ENCODE results near the gene ADM2.

Gene ADM2

GRCh38 chr22:50440544-50441249, 40.6 kb upstream of the ADM2 start:
- in situ Hi-C loops (cut with MboI; ENCODE audit: low sequenced_read_pairs) = no loop called here
- DNase-seq (ENCODE audit: low spot score in 2 of 2) = no peak

GRCh38 chr22:50441428-50441993, 39.8 kb upstream of the ADM2 start:
- H3K36me3 ChIP-seq (replicated peaks) = peaks cover 59% of the 10 kb centered on the region

More at GRCh38 chr22:50440544-50441249, 40.6 kb upstream of the ADM2 start:
- Histone ChIP-seq H3K4me1 (no peaks in the 10 kb centered on the region), H3K4me3 (no peak overlapping the region), H3K27me3 (ENCODE audit: low read depth) (no peaks in the 10 kb centered on the region), H3K36me3 (replicated peaks) (peaks cover 54% of the 10 kb centered on the region), H3K9me3 (no peaks in the 10 kb centered on the region)

GRCh38 chr22:50443197-50443596, 38.1 kb upstream of the ADM2 start:
- in situ Hi-C loops (cut with MboI; ENCODE audit: low sequenced_read_pairs) = no loop called here
- DNase-seq (ENCODE audit: low spot score in 2 of 2) = no peak
- peaks cover 67% of the 10 kb centered on the region for H3K36me3 ChIP-seq (replicated peaks)

More at GRCh38 chr22:50441428-50441993, 39.8 kb upstream of the ADM2 start:
- no peak for DNase-seq (ENCODE audit: low spot score in 2 of 2)
- H3K4me3 ChIP-seq = no peak overlapping the region
- no peaks in the 10 kb centered on the region for H3K4me1 ChIP-seq
- H3K27me3 ChIP-seq (ENCODE audit: low read depth) = no peaks in the 10 kb centered on the region
- H3K9me3 ChIP-seq = no peaks in the 10 kb centered on the region
- in situ Hi-C loops (cut with MboI; ENCODE audit: low sequenced_read_pairs) = no loop called here

DNA sequence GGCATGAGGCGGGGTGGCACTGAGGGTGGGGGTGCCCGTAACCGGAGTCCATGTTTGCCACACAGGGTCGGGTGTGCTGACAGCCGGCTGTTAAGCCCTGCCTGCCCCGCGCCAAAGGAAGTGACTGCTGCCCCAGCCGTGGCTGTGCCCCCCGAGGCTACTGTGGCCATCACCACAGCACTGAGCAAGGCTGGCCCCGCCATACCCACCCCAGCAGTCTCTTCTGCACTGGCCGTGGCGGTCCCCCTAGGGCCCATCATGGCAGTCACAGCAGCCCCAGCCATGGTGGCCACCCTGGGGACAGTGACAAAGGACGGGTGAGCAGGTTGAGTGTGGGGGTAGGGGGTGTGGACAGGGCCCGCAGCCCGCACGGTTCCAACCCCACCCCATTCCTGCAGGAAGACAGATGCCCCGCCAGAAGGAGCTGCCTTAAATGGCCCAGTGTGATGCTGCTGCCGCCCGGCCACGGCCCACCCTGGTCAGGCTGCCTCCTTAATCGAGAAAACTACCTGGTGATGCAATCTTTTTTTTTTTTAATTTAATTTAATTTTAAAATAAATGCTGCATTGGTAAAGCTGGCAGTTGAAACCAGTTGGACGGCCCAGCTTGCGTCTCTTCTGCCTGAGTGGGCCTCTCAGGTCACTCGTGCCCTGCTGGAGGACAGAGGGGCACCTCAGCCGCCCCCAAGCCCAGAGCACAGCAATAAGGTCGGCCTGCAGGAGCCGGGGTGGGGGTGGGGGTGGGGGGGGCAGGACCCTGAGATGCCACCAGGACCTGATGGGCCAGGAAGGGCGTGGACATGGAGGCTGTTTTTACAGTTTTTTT, 37.3 kb upstream of the ADM2 start:
- H3K4me1 ChIP-seq = no peaks in the 10 kb centered on the region
- no peaks in the 10 kb centered on the region for H3K27me3 ChIP-seq (ENCODE audit: low read depth)
- no peaks in the 10 kb centered on the region for H3K9me3 ChIP-seq
- in situ Hi-C loops (cut with MboI; ENCODE audit: low sequenced_read_pairs) = no loop called here
- H3K36me3 ChIP-seq (replicated peaks) = peaks cover 67% of the 10 kb centered on the region
- no peak for DNase-seq (ENCODE audit: low spot score in 2 of 2)
- no peak overlapping the region for H3K4me3 ChIP-seq

More at GRCh38 chr22:50443197-50443596, 38.1 kb upstream of the ADM2 start:
- no peaks in the 10 kb centered on the region for H3K27me3 ChIP-seq (ENCODE audit: low read depth)
- H3K4me3 ChIP-seq = no peak overlapping the region
- H3K9me3 ChIP-seq = no peaks in the 10 kb centered on the region
- H3K4me1 ChIP-seq = no peaks in the 10 kb centered on the region

DNA sequence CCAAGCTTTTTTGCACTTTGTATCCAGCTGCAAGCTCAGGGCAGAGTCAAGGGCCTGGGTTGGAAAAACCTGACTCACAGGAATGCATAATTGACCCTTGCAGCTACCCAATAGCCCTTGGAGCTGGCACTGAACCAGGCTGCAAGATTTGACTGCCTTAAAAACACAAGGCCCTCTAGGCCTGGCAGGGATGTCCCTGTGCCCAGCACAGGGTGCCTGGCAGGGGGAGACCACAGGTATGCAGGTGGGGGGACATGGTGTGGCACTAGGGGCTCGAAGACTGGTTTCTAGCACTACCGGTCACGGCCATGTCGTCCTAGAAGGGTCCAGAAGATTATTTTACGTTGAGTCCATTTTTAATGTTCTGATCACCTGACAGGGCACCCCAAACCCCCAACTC, 36.7 kb upstream of the ADM2 start:
- Histone ChIP-seq H3K4me3 (no peak overlapping the region), H3K9me3 (no peaks in the 10 kb centered on the region), H3K36me3 (replicated peaks) (peaks cover 62% of the 10 kb centered on the region), H3K27me3 (ENCODE audit: low read depth) (no peaks in the 10 kb centered on the region), H3K4me1 (no peaks in the 10 kb centered on the region)
- no peak for DNase-seq (ENCODE audit: low spot score in 2 of 2)
- in situ Hi-C loops (cut with MboI; ENCODE audit: low sequenced_read_pairs) = no loop called here

DNA sequence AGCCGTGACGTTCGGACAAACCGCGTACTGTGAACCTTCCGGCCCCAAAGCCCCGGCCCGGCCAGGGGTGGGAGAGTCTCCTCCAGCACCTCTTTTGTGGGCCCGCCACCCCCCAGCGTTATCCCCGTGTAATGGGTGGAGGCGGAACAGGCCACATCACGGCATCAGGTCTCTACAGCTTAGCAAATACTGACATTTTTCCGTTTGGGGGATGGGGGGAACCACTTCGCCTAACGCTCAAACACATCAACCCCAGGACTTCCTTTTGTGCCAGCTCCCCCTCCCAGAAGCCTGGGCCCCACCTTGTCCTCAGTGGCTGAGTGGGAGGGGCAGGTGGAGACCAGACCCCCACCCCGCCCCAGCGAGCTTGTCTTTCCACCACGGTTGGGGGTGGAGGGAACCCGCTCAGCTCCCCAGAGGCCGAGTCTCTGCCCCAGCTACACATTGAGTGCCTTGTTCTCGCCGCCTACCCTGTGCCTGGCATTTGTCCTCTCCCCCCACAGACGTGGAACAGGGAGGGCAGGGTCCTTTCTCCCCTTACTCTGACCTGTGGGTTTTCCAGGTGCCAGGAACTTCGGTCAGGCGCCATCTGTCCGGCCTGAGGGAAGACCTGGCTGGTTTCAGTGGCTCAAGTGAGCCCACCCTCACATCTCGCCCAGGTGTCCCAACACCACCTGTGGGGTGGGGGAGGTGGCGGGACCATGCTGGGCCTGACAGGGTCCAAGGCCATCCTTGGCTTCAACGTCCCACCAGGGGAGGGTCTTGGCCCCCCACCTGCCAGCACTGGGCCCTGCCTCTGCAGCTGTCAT, 36.1 kb upstream of the ADM2 start:
- no peaks in the 10 kb centered on the region for H3K9me3 ChIP-seq
- H3K27me3 ChIP-seq (ENCODE audit: low read depth) = no peaks in the 10 kb centered on the region
- H3K36me3 ChIP-seq (replicated peaks) = peaks cover 62% of the 10 kb centered on the region
- H3K4me3 ChIP-seq = no peak overlapping the region
- no peak for DNase-seq (ENCODE audit: low spot score in 2 of 2)
- H3K4me1 ChIP-seq = no peaks in the 10 kb centered on the region
- in situ Hi-C loops (cut with MboI; ENCODE audit: low sequenced_read_pairs) = no loop called here

DNA sequence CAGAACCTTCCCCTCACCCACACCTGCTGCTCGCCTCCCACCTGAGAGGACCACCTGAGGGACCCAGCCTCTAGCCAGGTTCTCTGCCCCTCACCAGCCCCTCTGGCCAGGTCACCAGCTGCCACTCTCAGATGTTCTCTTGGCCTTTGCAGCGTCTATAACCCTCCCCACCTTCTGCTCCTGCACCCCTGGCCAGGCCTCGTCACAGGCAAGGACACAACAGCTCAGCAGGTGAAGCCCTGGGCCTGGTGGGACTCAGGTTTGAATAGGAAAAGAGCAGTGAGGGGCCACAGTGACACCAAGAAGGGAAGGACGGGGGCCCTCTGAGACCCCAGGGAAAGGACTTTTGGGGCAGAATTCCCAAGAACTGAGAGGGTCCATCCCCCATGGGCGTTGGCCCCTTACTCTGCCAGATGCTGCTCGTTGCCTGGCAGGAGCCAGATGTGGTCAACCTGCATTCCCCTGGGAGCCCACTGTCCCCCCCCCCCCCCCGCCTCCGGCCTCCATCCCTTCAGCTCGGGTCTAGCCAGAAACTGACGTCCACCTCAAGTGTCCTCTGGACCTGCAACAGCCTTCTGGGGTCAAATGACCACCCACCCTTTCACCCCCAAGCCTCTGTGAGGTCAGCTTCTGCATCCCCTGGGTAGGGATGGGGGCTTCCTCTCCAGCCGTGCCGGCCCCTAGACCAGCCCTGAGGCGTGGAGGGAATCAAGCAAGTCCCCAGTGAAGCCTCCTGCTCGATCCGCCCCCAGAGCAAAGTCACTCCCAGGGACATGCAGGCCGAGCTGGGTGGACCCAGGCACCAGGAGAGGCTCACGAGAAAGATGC, 35.2 kb upstream of the ADM2 start:
- in situ Hi-C loops (cut with MboI; ENCODE audit: low sequenced_read_pairs) = no loop called here
- Histone ChIP-seq H3K27me3 (ENCODE audit: low read depth) (no peaks in the 10 kb centered on the region), H3K4me1 (no peaks in the 10 kb centered on the region), H3K36me3 (replicated peaks) (peaks cover 54% of the 10 kb centered on the region), H3K4me3 (no peak overlapping the region), H3K9me3 (no peaks in the 10 kb centered on the region)
- DNase-seq (ENCODE audit: low spot score in 2 of 2) = no peak

DNA sequence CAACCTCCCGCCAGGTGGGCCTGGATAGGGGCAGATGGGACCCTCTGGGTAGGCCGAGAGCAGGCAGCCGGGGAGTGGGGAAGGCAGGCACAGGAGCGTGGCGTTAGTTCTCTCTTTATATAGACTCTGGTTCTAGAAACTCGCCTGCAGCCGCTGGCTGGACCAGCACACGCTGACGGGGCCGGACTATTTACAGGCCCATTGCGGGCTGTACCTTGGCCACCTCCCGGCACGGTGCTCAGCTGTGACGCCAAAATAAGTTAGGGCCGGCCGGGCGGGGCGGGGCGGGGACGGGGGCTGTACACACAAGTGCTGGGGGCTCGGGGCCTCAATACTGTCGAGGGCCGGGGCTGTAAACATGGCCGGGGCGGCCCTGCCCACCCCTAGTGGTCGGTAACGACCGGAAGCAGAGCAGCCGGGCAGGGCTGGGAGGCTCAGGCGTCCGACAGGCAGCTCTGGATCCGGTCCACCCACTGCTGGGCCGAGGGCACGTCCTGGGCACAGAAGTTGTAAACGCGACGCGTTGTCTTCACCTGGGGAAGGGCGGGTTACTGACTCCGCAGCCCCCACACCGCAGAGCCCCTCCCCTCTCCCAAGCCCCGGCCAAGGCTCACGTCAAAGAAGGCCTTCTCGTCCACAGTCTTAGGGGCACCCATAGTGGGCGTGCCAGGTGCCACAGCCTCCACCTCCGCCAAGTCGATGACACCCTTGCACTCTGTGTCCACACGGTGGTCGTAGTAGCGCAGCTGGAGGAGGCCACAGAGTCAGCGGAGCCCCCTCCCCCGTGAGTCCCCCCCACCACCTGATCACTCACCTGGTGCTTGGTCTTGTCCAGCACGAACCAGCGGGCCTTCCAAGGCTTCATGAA, 34.4 kb upstream of the ADM2 start:
- H3K27me3 ChIP-seq (ENCODE audit: low read depth) = no peaks in the 10 kb centered on the region
- no peak overlapping the region for H3K4me3 ChIP-seq
- H3K9me3 ChIP-seq = no peaks in the 10 kb centered on the region
- peaks cover 51% of the 10 kb centered on the region for H3K36me3 ChIP-seq (replicated peaks)
- in situ Hi-C loops (cut with MboI; ENCODE audit: low sequenced_read_pairs) = no loop called here
- DNase-seq (ENCODE audit: low spot score in 2 of 2) = no peak
- H3K4me1 ChIP-seq = no peaks in the 10 kb centered on the region

DNA sequence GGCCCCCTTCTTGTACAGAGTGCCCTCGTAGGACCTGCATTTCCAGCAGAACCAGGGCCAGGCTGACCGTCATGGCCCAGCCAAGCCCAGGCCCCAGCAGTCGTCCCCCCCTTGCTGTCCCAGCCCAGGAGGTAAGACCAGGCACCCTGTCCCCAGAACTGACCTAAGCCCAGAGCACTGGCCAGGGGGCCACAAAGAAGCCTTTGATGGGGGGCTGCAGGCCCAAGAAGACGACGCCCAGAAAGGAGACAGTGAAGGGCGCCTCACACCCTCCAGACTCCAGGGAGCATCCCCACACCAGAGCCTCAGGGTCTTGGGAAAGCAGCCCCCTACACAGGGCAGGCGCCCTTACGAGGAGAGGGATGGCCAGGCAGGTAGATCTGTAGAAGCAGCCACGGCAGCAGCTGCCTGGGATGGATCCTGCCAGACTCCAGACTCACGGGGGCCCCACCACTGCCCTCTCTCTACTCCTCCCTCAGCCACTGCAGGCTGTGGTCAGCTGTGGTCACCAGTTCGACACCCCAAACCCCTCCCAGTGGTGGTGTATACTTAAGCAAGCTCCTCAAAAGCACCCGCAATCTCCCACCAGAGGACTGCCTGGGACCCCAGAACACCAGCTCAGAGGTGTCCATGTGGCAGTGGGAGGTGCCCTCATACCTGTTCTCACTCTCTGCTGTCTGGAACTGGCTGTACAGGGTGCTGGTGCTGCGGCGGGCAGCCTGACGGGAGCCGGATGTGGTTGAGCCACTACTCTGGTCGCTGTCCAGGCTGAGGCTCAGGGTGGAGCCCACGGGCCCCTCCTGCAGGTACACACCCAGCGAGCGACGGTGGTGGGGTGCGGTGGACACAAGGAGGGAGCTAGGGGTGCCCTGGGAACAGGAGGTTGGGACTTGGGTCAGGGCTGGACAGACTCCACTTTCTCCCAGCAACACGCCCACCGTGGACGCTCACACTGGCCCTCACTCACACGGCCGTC, 33.5 kb upstream of the ADM2 start:
- Histone ChIP-seq H3K36me3 (replicated peaks) (peaks cover 53% of the 10 kb centered on the region), H3K9me3 (no peaks in the 10 kb centered on the region), H3K27me3 (ENCODE audit: low read depth) (no peaks in the 10 kb centered on the region), H3K4me3 (no peak overlapping the region), H3K4me1 (no peaks in the 10 kb centered on the region; the same call in 1 of the 2 replicates)
- no peak for DNase-seq (ENCODE audit: low spot score in 2 of 2)
- in situ Hi-C loops (cut with MboI; ENCODE audit: low sequenced_read_pairs) = no loop called here

DNA sequence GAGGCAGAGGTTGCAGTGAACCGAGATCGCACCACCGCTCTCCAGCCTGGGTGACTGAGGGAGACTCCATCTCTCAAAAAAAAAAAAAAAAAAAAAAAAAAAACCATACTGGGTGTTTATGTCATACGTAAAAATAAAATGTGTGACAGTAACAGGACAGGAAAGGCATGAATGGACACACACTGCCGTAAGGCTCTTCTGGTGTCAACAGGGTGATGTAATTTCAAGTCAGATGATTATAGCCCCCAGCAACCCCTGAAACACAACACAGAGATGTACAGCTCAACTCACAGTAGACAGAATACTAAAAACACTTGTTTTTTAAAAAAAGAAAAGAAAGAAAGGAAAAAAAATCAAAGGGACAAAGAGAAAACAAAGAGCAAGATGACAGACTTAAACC, 28.7 kb upstream of the ADM2 start:
- in situ Hi-C loops (cut with MboI; ENCODE audit: low sequenced_read_pairs) = no loop called here
- Histone ChIP-seq H3K9me3 (no peaks in the 10 kb centered on the region), H3K4me3 (no peak overlapping the region), H3K4me1 (no peaks in the 10 kb centered on the region; the same call in 1 of the 2 replicates), H3K36me3 (replicated peaks) (peaks cover 62% of the 10 kb centered on the region), H3K27me3 (ENCODE audit: low read depth) (no peaks in the 10 kb centered on the region)
- no peak for DNase-seq (ENCODE audit: low spot score in 2 of 2)

- no peak for DNase-seq (ENCODE audit: low spot score in 2 of 2)
- in situ Hi-C loops (cut with MboI; ENCODE audit: low sequenced_read_pairs) = no loop called here
- Histone ChIP-seq H3K27me3 (ENCODE audit: low read depth) (no peaks in the 10 kb centered on the region), H3K4me3 (no peak overlapping the region), H3K4me1 (no peaks in the 10 kb centered on the region; the same call in 1 of the 2 replicates), H3K36me3 (replicated peaks) (peaks cover 63% of the 10 kb centered on the region), H3K9me3 (no peaks in the 10 kb centered on the region)
Observed at GRCh38 chr22:50454556-50455075, 26.7 kb upstream of the ADM2 start.

Data from HAP-1 (cell line).